Measurements from ENCODE around the gene UQCRQ.
"Not testable (repeated sequence)": the region's sequence is repeated elsewhere in the genome, so short reads cannot be mapped to it uniquely, and the experiment has no call there.

Gene UQCRQ

GRCh38 chr5:132834057-132834456 lies 32.4 kb upstream of the UQCRQ start:
- DNase-seq (ENCODE audit: low read depth) = no peak

DNA sequence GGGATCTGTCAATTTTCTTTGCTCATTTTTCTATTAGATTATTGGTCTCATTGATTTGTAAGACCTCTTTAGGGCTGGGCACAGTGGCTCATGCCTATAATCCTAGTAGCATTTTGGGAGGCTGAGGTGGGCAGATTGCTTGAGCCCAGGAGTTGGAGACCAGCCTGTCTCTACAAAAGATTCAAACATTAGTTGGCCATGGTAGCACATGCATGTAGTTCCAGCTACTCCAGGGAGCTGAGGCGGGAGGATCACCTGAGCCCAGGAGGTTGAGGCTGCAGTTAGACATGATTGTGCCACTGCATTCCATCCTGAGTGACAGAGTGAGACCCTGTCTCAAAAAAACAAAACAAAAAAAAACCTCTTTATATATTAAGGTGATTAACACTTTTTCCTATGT lies 29.6 kb upstream of the UQCRQ start:
- no peak for DNase-seq (ENCODE audit: low read depth)

GRCh38 chr5:132837868-132838267 lies 28.6 kb upstream of the UQCRQ start:
- no peak for DNase-seq (ENCODE audit: low read depth)

GRCh38 chr5:132838516-132839282 lies 27.7 kb upstream of the UQCRQ start:
- DNase-seq (ENCODE audit: low read depth) = no peak

GRCh38 chr5:132839426-132840301 lies 26.8 kb upstream of the UQCRQ start:
- no peak for DNase-seq (ENCODE audit: low read depth)

DNA sequence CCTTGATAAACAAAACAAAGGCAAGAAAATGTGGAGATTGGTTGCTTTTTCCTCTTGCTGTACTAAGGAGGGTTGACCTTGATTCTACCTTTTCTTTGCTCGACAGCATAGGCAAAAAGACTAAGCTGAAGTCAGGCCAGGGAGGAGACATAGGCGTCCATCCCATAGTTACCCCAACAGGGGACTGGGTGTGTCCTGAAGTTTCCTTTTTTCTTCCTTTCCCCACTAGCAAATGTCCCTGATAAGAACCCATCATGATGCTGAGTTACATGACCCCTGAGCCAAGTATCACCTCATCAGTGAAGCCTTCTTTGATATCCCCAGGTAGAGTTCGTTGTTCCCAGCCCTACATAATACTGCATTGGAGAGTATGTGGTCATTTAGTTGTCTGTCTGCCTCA lies 26.1 kb upstream of the UQCRQ start:
- DNase-seq (ENCODE audit: low read depth) = no peak

DNA sequence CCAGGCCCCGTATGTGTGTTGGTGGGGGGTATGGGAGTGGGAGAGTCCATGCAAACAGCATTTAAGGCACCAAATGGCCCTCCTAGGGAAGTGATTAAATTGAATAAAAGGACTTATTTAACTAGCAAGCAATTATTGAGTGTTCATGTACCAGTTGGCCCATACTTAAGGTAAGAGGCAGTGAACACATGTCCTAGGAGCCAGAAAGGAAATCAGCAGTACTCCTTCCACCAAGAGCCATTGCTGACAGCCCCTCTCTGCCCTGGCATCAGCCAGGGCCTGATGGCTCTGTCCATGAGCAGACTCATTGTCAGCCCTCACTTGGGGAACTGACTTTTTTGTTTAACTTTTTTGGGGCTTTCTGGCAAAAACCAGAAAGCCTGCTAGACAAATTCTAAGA lies 25.5 kb upstream of the UQCRQ start:
- no peak for DNase-seq (ENCODE audit: low read depth)

- no peak for DNase-seq (ENCODE audit: low read depth)
Observed at GRCh38 chr5:132841305-132841704, 25.1 kb upstream of the UQCRQ start.

GRCh38 chr5:132848270-132848669 lies 18.2 kb upstream of the UQCRQ start:
- DNase-seq (ENCODE audit: low read depth) = no peak

DNA sequence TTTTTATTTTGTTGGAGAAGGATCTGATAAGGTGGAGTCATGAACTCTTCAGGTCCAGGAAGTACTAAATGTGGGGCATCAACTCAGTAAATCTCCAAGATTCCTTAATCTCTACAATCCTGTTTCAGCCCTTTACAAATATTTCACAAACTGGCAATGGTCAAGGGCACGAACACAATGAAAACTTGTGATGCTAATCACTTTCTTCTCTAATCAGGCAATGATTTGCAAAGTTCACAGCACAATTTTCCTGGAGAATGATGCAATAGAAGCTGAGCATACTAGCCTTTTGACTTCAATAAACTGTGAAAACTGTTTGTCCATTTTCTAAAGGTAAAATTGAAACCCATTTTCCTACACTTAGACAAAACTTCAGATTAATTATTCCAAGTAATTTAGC lies 17.1 kb upstream of the UQCRQ start:
- DNase-seq (ENCODE audit: low read depth) = no peak

- DNase-seq (ENCODE audit: low read depth) = no peak
Observed at GRCh38 chr5:132850066-132850465, 16.4 kb upstream of the UQCRQ start.

GRCh38 chr5:132853323-132853722 lies 13.1 kb upstream of the UQCRQ start:
- DNase-seq (ENCODE audit: low read depth) = no peak

DNA sequence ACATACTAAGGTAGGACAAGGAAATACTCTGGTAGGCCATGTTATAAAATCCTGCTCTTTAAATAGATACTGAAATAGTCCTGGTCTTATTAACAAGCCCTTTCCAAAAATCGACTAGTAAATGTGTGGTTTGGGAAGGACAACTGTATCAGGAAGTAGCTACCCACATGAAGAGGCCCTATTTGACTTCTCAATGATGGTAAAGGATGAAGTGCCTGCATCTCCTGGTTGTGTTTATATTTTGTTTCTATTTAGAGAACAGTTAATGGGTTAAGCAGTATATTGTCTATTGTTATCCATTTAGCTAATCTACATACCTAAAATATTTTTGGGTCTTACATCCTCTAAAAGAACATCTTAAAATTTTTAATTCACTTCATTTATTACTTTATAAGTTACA lies 12.7 kb upstream of the UQCRQ start:
- no peak for DNase-seq (ENCODE audit: low read depth)

DNA sequence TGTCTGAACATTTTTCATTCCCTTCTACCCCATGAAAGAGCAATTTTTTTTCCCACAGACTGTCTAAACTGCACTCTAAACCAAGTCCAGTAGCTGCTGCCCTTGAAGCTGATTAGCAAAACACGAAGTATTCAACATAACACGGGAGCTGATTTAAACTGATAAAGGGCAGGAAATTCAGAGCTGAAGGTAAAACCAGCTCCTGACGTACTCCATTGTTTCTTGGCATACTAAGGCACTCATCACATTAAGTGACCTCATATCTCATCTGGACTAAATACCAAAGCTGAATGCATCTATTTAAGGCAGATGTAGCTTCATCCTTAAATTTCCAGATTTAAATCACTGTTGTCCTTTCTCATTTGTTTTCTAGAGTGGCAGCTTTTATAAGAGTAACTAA lies 12.1 kb upstream of the UQCRQ start:
- no peak for DNase-seq (ENCODE audit: low read depth)

GRCh38 chr5:132854992-132855391 lies 11.4 kb upstream of the UQCRQ start:
- not testable (repeated sequence) for DNase-seq (ENCODE audit: low read depth)

- no peak for DNase-seq (ENCODE audit: low read depth)
Observed at GRCh38 chr5:132856011-132856410, 10.4 kb upstream of the UQCRQ start.

GRCh38 chr5:132859889-132860437 lies 6.5 kb upstream of the UQCRQ start:
- DNase-seq (ENCODE audit: low read depth) = no peak

DNA sequence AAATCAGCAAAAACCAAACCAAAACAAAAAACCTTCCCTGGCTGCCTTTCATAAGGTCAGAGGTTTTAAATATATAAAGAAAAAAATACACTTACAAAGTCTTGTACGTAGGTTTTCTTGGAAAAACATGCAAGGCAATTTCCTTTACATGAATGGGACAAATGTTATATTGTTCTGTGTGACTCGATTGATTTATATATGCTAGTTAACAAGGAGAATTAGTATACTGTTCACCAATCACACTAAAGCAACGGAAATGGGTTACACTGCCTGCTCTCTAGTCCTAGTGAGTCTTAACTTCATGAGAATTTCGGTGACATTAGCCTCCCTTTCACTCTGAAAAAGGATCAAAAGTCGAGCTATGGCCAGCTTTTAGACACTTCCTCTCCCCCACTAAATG lies 5.7 kb upstream of the UQCRQ start:
- no peak for DNase-seq (ENCODE audit: low read depth)

GRCh38 chr5:132865668-132866341 lies 637 bp upstream of the UQCRQ start:
- DNase-seq (ENCODE audit: low read depth) = no peak

DNA sequence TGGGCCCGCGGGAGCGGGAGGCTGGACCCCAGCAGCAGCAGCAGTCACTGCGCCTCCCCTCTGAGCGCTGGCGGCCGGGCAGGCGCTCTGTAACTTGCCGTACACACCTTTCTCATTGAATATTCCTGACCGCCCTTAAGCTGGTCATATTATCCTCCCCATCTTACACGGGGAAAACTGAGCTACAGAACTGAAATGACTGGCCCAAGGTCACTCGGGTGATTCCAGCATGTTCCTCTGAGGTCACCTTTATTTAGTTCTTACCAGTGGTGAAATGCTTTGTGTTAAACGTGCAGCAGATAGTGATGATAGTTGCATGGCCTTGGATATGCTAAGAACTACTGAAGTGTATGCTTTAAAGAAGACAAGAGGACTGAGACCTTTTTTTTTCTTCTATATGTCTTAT lies 607 bp downstream of the UQCRQ start:
- DNase-seq (ENCODE audit: low read depth) = no peak

- DNase-seq (ENCODE audit: low read depth) = no peak
Observed at GRCh38 chr5:132868754-132869153, 2.3 kb downstream of the UQCRQ start.

DNA sequence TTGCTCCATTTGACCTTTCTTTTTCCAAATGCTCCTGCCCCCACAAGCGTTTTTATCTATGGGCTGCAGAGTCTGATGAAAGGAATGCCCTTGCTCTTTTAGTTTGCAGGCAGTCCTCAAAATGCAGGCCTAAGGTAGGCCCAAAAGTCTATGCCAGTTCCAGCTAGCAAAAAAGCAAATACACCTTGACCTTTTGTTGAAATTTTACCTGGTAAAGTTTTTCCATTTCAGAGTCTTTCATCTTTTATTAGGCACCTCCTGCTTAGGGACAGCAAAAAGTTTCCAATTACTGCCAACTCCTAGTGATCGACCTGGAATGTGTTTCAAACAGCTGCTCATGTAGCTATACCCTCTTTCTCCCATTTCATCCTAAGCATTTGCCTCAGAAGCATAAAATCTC lies 4.4 kb downstream of the UQCRQ start:
- DNase-seq (ENCODE audit: low read depth) = no peak

Data from HS-27A (cell line).